GM19351 (cell line): ENCODE measurements around the gene GINS1.

Experiments
- ATAC-seq: cut with Tn5 transposase; IDR thresholded peaks from one replicate; pipeline ENCODE4 v1.9.1; 2021; ENCODE audit warnings: mild to moderate bottlenecking, moderate library complexity; ENCODE audit not compliant: unreplicated experiment

Gene GINS1

GRCh38 chr20:25407311-25408169 is at the start of gene GINS1:
Gene GINS1, plus strand, starts transcription at chr20:25407673. Its CDS starts 148 bp downstream, at chr20:25407821.
- ATAC-seq: peak; percentile 87

- ATAC-seq: no peak
Observed at GRCh38 chr20:25360631-25361286, 46.7 kb upstream of the GINS1 start.

DNA sequence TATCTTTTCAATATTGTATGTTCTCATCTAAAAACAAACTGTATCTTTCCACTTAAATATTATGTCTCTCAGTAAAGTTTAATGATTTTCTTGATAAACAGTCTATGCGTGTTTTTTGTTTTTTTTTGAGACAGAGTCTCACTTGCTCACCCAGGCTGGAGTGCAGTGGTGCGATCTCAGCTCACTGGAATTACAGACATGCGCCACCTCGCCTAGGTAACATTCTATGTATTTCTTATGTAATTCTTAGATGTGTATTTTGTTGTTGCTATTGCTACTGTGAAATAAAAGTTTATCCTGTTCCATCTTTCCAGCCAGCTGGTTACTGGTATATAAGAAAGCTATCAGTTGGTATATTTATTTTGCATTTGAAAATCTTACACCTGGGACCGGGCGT is 46.2 kb upstream of the GINS1 start:
- no peak for ATAC-seq

- ATAC-seq: no peak
Observed at GRCh38 chr20:25364180-25364788, 43.2 kb upstream of the GINS1 start.

DNA sequence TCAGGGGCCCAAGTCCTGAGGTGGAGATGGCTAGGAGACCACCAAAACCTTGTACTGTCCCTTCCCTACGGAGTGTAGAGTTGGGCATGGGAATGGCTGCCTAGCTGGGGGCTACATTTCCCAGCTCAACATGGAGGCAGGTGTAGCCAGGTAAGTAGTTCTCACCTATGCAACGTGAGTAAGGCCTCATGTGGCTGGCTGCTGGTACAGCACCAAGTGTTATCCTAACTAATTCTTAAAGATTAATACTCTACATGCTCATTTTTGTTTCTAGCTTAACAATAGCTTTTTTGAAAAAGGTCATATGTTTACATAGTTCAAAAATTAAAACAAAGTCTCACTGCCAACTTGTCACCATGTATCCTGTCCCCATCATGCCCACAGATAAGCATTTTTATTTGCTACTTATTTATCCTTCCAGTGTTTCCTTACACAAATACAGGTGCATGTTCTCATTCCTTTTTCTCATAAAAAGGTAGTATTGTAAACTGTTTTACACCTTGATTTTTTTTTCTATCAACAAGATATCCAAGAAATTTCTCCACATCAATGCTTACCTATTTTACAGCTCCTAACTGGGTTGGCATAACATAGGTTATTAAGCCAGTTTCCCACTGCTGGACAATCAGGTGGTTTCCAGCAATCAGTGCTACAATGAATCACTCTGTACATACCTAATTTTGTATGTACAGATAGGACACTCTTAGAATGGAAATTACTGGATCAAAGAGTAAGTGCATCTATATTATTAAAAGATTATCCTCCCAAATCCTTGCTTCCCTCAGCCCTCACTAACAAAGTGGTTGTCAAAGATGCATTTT is 42.4 kb upstream of the GINS1 start:
- ATAC-seq: no peak

DNA sequence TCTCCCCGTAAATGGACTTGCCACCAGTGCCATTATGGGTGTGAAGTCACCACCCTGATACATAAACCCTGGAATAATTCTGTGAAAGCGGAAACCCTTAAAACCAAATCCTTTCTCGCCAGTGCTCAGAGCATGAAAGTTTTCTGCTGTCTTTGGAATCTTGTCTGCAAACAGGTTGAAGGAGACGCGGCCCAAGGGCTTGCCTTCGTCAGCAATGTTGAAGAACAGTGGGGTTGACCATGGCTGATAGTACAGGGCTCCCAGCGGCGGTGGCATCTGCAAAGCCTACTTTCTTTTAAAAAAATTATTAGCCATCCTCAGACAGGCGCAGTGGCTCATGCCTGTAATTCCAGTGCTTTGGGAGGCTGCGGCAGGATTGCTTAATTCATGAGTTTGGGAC is 38.9 kb upstream of the GINS1 start:
- no peak for ATAC-seq

GRCh38 chr20:25368976-25369375 is 38.5 kb upstream of the GINS1 start:
- ATAC-seq: no peak

DNA sequence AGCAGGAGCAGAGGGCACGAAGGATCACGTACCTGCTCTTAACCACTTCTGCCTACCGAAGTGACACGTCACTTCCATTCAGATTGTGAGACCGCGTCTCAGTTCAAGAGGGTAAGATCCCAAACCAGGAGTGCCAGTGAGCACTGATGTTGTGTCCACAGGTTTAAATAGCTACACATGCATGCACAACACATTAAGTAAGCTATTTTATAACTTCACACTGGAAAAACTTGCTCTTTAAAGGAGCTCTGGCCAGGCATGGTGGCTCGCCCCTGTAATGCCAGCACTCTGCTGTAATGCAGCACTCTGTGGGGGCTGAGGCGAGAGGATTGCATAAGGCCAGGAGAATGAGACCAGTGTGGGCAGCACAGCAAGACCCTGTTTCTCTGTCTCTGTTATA is 37.9 kb upstream of the GINS1 start:
- no peak for ATAC-seq

DNA sequence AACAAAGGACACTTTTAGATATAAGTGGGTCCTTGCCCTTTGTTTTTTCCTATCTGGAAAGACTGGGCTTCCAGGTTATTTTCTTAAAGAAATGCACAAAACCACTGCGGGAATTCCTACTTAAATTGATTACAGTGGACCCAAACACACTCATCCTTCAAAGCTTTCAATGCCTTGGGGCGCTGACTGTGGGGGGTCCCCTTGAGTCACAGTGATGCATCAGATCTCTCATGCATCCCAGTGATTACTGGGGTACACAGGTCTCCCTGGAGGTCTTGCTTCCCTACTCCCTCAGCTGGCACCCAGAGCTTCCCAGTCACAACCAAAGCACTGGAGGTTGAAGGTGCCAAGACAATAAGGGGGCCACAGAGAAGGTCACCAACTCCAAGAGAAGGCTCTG is 37.5 kb upstream of the GINS1 start:
- ATAC-seq: no peak

- ATAC-seq: no peak
Observed at GRCh38 chr20:25372584-25373336, 34.7 kb upstream of the GINS1 start.

DNA sequence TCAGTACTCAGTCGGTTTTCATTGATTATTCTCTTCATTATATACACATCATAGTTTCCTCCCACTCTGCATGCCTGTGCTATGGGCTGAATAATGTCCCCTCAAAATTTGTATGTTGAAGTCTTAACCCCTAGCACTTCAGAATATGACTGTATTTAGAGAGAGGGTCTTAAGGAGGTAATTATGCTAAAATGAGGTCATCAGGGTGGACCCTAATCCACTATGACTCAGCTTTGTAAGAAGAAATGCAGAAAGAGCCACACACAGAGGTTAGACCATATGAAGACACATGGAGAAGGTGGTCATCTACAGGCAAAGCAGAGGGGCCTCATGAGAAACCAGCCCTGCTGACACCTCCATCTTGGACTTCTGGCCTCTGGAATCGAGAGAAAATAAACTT is 32.6 kb upstream of the GINS1 start:
- no peak for ATAC-seq

DNA sequence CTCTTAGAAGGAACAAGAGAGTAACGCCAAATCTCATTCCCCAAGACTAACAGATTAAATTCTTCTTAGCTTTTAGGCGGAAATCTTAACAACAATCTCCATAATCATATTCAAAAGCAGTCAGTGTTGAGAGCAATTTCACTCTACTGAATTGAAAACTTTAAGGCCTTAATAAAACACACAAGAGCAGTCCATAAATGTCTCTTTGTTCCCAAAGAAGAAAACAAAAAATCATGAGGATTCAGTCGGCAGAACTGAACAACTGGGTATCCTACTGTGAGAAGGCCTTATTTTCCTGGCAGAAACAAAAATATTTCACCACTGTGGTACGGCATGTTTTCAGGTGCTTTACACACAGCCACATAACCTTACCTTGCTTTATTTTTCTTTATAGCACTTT is 31.2 kb upstream of the GINS1 start:
- ATAC-seq: no peak

DNA sequence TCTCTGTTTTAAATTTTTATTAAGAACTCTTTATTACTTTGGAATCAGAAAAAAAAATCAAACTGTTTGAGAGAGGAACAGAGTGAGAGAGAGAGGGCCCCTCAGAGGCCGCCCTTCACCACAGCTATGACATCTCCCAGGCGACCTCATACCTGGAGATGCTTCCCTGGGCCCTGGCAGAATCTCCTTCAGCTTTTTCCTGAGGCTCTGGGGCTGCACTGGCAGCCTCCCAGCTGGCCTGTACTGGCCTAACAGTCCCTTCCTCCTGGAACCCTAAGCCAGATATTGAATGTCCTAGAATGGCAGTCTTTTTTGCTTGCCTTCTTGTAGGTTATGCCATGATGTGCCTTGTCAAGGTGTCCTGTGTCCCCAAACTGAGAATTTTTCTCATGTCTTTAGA is 30.6 kb upstream of the GINS1 start:
- ATAC-seq: no peak

DNA sequence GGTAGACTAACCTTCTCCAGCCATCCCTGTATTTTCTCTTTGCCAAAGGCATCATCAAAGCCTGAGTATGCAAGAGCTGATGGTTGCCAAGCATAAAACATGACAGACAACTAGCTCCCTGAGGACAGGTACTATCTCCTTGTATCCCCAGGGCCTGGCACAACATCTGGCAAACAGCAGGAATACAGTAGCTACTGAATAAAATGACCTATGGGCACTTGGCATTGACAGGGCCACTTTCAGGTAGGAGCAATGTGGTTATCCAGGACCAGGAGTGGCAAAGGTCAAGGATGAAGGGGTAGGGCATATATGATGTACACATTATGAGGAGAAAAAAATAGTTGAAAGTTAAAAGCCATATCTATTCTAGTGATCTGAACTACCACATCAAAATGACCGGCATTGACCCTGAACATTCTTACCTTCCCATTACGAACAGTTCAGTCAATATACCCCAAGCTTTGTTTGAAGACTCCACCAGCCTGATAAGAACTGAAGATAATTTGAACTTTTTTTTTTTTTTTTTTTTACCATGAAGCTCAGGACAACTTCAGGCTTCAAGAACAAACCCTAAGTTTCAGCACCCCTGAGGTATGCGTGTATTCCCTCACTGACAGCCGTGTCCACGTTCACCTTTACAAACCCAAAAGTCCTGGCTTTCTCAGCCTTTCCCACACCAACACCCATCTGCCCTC is 29.1 kb upstream of the GINS1 start:
- no peak for ATAC-seq

GRCh38 chr20:25378884-25379733 is 28.4 kb upstream of the GINS1 start:
- ATAC-seq: no peak

- ATAC-seq: no peak
Observed at GRCh38 chr20:25380945-25381614, 26.4 kb upstream of the GINS1 start.

- ATAC-seq: no peak
Observed at GRCh38 chr20:25382704-25383370, 24.6 kb upstream of the GINS1 start.

DNA sequence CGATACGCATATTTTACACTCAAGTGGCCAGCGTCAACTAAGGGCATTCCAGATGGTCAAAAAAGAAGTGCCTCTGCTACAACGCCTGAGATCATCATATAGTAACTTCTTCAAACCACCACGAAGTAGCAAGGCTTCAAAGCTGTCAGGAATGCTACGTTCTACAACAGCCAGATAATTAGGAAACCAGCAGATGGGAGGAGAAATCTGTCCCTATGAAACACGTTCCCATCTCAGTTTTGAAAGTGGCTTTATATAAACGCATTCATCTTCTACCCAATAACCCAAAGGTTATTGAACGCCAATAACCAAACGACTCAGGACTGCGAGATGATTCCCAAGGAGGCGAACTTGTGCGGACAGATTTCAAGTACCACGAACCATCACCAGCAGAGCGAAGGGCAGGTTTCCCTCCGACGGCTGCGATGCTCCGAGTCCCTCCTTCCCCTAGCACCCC is 18.0 kb upstream of the GINS1 start:
- ATAC-seq: no peak
